K562 (cell line): Measurements from ENCODE around the gene PARP1. TPM values are rescaled to one million over a fixed set of nuclear protein-coding genes. Genes with fewer than 3 reads are reported as not detected.

Source experiments
- ATAC-seq: fragments of 200-7000 bp; cut with Tn5 transposase; 3 replicates; pipeline ENCODE4 v1.9.1; 2020; ENCODE audit warnings: moderate library complexity
- BruUV-seq: library from RNA; stranded (reverse); fragments of 400-500 nt; replicated peaks from 2 replicates; lab custom pipeline; 2021; lab: Mats Ljungman, UMichigan
- CTCF ChIA-PET: fragments of 300-600 bp; formaldehyde crosslinking; extraction: SDS; loops from one replicate; lab custom pipeline; 2021; ENCODE audit warnings: low intra/inter-chr PET ratio; lab: Yijun Ruan, JAX
- POLR2A ChIA-PET: fragments of 300-600, 350-650 bp; sonication (Branson Sonifier 250); formaldehyde crosslinking; extraction: SDS; loops from one replicate; lab custom pipeline; 2021; ENCODE audit warnings: antibody characterized with exemption, inconsistent platforms; lab: Yijun Ruan, JAX
- DNase-seq, 4 experiments: peaks; one replicate each; pipeline versions ENCODE4 v3.0.0 to v3.0.0-alpha.2; 2011 to 2018; ENCODE audit warnings: low spot score in 3 of 4, mixed read lengths in 3 of 4; ENCODE audit errors: extremely low read depth in 1 of 4
- FAIRE-seq: peaks from 2 replicates; lab custom pipeline; 2011; peaks lifted over from hg19 to GRCh38; lab: Jason Lieb, UNC
- H2AFZ ChIP-seq: 2 replicates; pipeline ENCODE4 v1.6.0; 2011; ENCODE audit warnings: low read depth, low read length, control low read depth, inconsistent platforms
- H3K27ac ChIP-seq: fragments of 200-600 bp; 3 replicates; pipeline ENCODE4 v1.8.0; 2011; ENCODE audit warnings: low read depth, mild to moderate bottlenecking, control low read depth, inconsistent platforms, low read length, moderate library complexity, mixed read lengths; ENCODE audit errors: extremely low read depth
- H3K27me3 ChIP-seq, 2 experiments: fragments of 300-600 bp in 1 of 2; 2 replicates in 1 of 2; 3 replicates in 1 of 2; pipeline versions ENCODE4 v1.6.0 to v1.8.0; 2011; ENCODE audit warnings: inconsistent platforms in 2 of 2, low read length in 2 of 2, mild to moderate bottlenecking in 1 of 2, mixed read lengths in 1 of 2, moderate library complexity in 1 of 2; ENCODE audit not compliant: control insufficient read depth in 2 of 2, insufficient read depth in 2 of 2
- H3K36me3 ChIP-seq: fragments of 300-600 bp; 3 replicates; pipeline ENCODE4 v1.8.0; 2011; ENCODE audit warnings: mild to moderate bottlenecking, low read length, inconsistent platforms; ENCODE audit not compliant: control insufficient read depth, insufficient read depth
- H3K4me1 ChIP-seq, 2 experiments: fragments of 200-600 bp in 1 of 2; replicated peaks in 1 of 2; 2 replicates in 1 of 2; 3 replicates in 1 of 2; pipeline versions ENCODE4 v1.5.1 to v1.8.0; 2011; ENCODE audit warnings: inconsistent platforms in 2 of 2, low read length in 2 of 2, mild to moderate bottlenecking in 1 of 2, mixed read lengths in 1 of 2, moderate library complexity in 1 of 2; ENCODE audit not compliant: control insufficient read depth in 2 of 2, insufficient read depth in 2 of 2
- H3K4me2 ChIP-seq: 2 replicates; pipeline ENCODE4 v1.6.1; 2011; ENCODE audit warnings: low read length, control low read depth, inconsistent platforms, mixed read lengths; ENCODE audit not compliant: insufficient read depth
- H3K4me3 ChIP-seq: fragments of 200-600 bp; sonication (generic), shearing (Covaris generic); 2 replicates; pipeline ENCODE4 v1.5.1; 2016; ENCODE audit warnings: control low read depth, inconsistent platforms
- H3K79me2 ChIP-seq: fragments of 200-600 bp; 3 replicates; pipeline ENCODE4 v1.8.0; 2011; ENCODE audit warnings: low read length, inconsistent platforms; ENCODE audit not compliant: control insufficient read depth, insufficient read depth
- H3K9ac ChIP-seq, 2 experiments: 2 replicates each; pipeline versions ENCODE4 v1.6.0 to v1.6.1; 2011; ENCODE audit warnings: low read depth in 2 of 2, low read length in 2 of 2, control low read depth in 1 of 2, inconsistent platforms in 1 of 2, mild to moderate bottlenecking in 1 of 2, mixed read lengths in 1 of 2; ENCODE audit not compliant: insufficient read depth in 1 of 2
- H3K9me1 ChIP-seq: one replicate; pipeline ENCODE4 v1.6.0; 2011; ENCODE audit warnings: inconsistent platforms, mild to moderate bottlenecking, low read length, moderate library complexity; ENCODE audit not compliant: control insufficient read depth, insufficient read depth
- H3K9me3 ChIP-seq: replicated peaks from 2 replicates; pipeline ENCODE4 v1.5.1; 2011; ENCODE audit warnings: low read depth, low read length, inconsistent platforms; ENCODE audit not compliant: control insufficient read depth, insufficient read depth
- H4K20me1 ChIP-seq: replicated peaks from 2 replicates; pipeline ENCODE4 v1.6.1; 2011; ENCODE audit warnings: low read length, inconsistent platforms, mixed read lengths; ENCODE audit not compliant: control insufficient read depth, insufficient read depth
- E2F4 ChIP-seq: sonication (generic); formaldehyde crosslinking; IDR thresholded peaks from 2 replicates; pipeline ENCODE4 v1.8.0; 2022; ENCODE audit warnings: mild to moderate bottlenecking, low read depth, missing genetic modification reagents
- XRCC4 ChIP-seq: IDR thresholded peaks from one replicate; pipeline ENCODE4 v1.6.1; 2011; ENCODE audit not compliant: insufficient read depth, insufficient read length; ENCODE audit errors: extremely low read depth
- ZNF830 ChIP-seq: fragments of 250-450 bp; sonication (Bioruptor Pico); IDR thresholded peaks from 2 replicates; pipeline ENCODE4 v1.5.0; 2021; ENCODE audit warnings: mild to moderate bottlenecking
- WGBS: fragments of 100-300 bp; shearing (Covaris generic); methylation state at CpG from one replicate; pipeline ENCODE4 v1.1.6; 2016; ENCODE audit warnings: low coverage, mixed read lengths; ENCODE audit not compliant: insufficient coverage; ENCODE audit errors: missing lambda C conversion rate; 5-methylcytosine and 5-hydroxymethylcytosine counted together
- in situ Hi-C: fragments of 300-500 bp; cut with MboI; formaldehyde crosslinking; loops from 4 replicates; pipeline ENCODE4 v1.15.0; 2018; ENCODE audit warnings: inconsistent platforms, mixed read lengths
- intact Hi-C: fragments of 100-400 bp; cut with micrococcal nuclease; formaldehyde crosslinking; loops from 2 replicates; pipeline ENCODE4 v1.14.2; 2022
- polyA plus RNA-seq, 8 experiments: library from polyadenylated mRNA; depleted of rRNA in 4 of 8; stranded (reverse) in 5 of 8; unstranded in 3 of 8; fragments of >200 nt; fragmentation: Nextera tagmentation in 2 of 8; fragmentation: Illumina TruSeq in 1 of 8; extraction: Ambion mirVana in 2 of 8; extraction: Trizol in 1 of 8; gene quantifications; 2 replicates each; pipeline versions ENCODE4 v1.2.1 to v1.2.3, GENCODE V29; 2011 to 2014; ENCODE audit warnings: inconsistent platforms in 1 of 8, missing spikeins in 1 of 8
- total RNA-seq, 7 experiments: library from RNA; depleted of rRNA in 6 of 7; stranded (reverse); fragments of >200 nt in 6 of 7; fragmentation: Illumina TruSeq in 2 of 7; extraction: Trizol in 2 of 7; gene quantifications; 2 replicates each; pipeline versions ENCODE4 v1.2.1 to v1.2.3, GENCODE V29; 2011 to 2021; ENCODE audit warnings: low replicate concordance in 1 of 7

The PARP1 gene
- total and polyA plus RNA-seq, 9 of the 15 experiments (the other 6 are each of a cell fraction or from before 2014, with no cell fraction given): 121 to 306 (median 250) TPM

- Histone ChIP-seq H3K4me3 (no peak overlapping the region), H3K27ac (no peak overlapping the region), H3K79me2 (peaks cover 76% of the 10 kb centered on the region), H2AFZ (no peak overlapping the region)
- BruUV-seq: no TSS peak
- in situ Hi-C loops: no loop called here
- TF ChIP-seq XRCC4 (no peak), E2F4 (no peak), ZNF830 (no peak)
- TF ChIP-seq, all 486 proteins: peak for 0
- peaks cover 7% of the 10 kb centered on the region for H4K20me1 ChIP-seq
- POLR2A ChIA-PET: interaction anchor here (2.6 kb wide), 1 partner anchor 9 kb away, joined by 14 read pairs; the partner anchor contains the start of gene PARP1
- intact Hi-C loops: no loop called here
- no peaks in the 10 kb centered on the region for H3K9me1 ChIP-seq
- no peak overlapping the region for H3K9ac ChIP-seq
- ATAC-seq (no peak), FAIRE-seq (no peak), DNase-seq (no peak)
- H3K36me3 ChIP-seq: peaks cover 92% of the 10 kb centered on the region
- no peaks in the 10 kb centered on the region for H3K9me3 ChIP-seq
- no peaks in the 10 kb centered on the region for H3K27me3 ChIP-seq
- no peak overlapping the region for H3K4me2 ChIP-seq
- peaks cover 0 to 4% of the 10 kb centered on the region in 2 experiments; a peak in 1 of 5 replicates for H3K4me1 ChIP-seq
- WGBS: 91% methylated on average over 7 of the region's 7 CpGs
- CTCF ChIA-PET: no interaction called here
These were observed 9.8 kb downstream of the PARP1 start for GRCh38 chr1:226397955-226398636.
